Measurements from ENCODE around the gene ST8SIA5. TPM values are rescaled to one million over a fixed set of nuclear protein-coding genes. Genes with fewer than 3 reads are reported as not detected.

ST8SIA5 gene
- total RNA-seq, 1 experiment from 2014 or later: 5.4 TPM

DNA sequence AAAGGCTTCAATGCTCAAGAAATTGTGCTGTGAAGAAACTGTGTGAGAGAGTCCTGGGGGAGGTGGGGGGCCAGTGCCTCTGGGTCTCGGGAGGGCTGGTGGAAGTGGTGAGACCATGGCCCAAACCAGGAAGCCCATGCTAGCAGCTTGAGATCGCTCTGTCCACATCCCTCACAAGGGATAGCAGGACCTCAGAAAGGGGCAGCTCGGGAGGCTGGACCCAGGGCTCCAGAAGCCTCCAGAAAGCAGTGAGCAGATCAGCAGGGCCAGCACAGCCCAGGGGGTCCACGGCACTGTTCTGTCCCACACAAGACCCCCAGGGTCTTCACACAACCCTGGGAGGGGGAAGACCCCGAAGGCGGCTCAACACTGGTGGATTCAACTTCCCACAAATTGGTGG lies 24.1 kb downstream of the ST8SIA5 start (continued):
- TF ChIP-seq, protein P1, sequence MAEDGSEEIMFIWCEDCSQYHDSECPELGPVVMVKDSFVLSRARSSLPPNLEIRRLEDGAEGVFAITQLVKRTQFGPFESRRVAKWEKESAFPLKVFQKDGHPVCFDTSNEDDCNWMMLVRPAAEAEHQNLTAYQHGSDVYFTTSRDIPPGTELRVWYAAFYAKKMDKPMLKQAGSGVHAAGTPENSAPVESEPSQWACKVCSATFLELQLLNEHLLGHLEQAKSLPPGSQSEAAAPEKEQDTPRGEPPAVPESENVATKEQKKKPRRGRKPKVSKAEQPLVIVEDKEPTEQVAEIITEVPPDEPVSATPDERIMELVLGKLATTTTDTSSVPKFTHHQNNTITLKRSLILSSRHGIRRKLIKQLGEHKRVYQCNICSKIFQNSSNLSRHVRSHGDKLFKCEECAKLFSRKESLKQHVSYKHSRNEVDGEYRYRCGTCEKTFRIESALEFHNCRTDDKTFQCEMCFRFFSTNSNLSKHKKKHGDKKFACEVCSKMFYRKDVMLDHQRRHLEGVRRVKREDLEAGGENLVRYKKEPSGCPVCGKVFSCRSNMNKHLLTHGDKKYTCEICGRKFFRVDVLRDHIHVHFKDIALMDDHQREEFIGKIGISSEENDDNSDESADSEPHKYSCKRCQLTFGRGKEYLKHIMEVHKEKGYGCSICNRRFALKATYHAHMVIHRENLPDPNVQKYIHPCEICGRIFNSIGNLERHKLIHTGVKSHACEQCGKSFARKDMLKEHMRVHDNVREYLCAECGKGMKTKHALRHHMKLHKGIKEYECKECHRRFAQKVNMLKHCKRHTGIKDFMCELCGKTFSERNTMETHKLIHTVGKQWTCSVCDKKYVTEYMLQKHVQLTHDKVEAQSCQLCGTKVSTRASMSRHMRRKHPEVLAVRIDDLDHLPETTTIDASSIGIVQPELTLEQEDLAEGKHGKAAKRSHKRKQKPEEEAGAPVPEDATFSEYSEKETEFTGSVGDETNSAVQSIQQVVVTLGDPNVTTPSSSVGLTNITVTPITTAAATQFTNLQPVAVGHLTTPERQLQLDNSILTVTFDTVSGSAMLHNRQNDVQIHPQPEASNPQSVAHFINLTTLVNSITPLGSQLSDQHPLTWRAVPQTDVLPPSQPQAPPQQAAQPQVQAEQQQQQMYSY (CRISPR knock-in tag; IDR thresholded peaks at IDR 0.05): no peak
- TF ChIP-seq, protein P2, sequence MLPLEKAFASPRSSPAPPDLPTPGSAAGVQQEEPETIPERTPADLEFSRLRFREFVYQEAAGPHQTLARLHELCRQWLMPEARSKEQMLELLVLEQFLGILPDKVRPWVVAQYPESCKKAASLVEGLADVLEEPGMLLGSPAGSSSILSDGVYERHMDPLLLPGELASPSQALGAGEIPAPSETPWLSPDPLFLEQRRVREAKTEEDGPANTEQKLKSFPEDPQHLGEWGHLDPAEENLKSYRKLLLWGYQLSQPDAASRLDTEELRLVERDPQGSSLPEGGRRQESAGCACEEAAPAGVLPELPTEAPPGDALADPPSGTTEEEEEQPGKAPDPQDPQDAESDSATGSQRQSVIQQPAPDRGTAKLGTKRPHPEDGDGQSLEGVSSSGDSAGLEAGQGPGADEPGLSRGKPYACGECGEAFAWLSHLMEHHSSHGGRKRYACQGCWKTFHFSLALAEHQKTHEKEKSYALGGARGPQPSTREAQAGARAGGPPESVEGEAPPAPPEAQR (CRISPR knock-in tag; IDR thresholded peaks at IDR 0.05): no peak
- TF ChIP-seq JAZF1 (CRISPR knock-in tag; IDR thresholded peaks at IDR 0.05) (no peak), OVOL2 (CRISPR knock-in tag; IDR thresholded peaks at IDR 0.05; ENCODE audit: borderline replicate concordance) (no peak), FOXJ3 (CRISPR knock-in tag; IDR thresholded peaks at IDR 0.05; ENCODE audit: borderline replicate concordance) (no peak), ZNF263 (CRISPR knock-in tag; IDR thresholded peaks at IDR 0.05; ENCODE audit: low read depth) (no peak), CREM (CRISPR knock-in tag; IDR thresholded peaks at IDR 0.05) (no peak)
- TF ChIP-seq, protein P3, sequence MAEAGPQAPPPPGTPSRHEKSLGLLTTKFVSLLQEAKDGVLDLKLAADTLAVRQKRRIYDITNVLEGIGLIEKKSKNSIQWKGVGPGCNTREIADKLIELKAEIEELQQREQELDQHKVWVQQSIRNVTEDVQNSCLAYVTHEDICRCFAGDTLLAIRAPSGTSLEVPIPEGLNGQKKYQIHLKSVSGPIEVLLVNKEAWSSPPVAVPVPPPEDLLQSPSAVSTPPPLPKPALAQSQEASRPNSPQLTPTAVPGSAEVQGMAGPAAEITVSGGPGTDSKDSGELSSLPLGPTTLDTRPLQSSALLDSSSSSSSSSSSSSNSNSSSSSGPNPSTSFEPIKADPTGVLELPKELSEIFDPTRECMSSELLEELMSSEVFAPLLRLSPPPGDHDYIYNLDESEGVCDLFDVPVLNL (CRISPR knock-in tag; IDR thresholded peaks at IDR 0.05; ENCODE audit: borderline replicate concordance, low read depth): no peak
- TF ChIP-seq, protein P4, sequence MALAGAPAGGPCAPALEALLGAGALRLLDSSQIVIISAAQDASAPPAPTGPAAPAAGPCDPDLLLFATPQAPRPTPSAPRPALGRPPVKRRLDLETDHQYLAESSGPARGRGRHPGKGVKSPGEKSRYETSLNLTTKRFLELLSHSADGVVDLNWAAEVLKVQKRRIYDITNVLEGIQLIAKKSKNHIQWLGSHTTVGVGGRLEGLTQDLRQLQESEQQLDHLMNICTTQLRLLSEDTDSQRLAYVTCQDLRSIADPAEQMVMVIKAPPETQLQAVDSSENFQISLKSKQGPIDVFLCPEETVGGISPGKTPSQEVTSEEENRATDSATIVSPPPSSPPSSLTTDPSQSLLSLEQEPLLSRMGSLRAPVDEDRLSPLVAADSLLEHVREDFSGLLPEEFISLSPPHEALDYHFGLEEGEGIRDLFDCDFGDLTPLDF (CRISPR knock-in tag; IDR thresholded peaks at IDR 0.05): no peak
- TF ChIP-seq, protein P5, sequence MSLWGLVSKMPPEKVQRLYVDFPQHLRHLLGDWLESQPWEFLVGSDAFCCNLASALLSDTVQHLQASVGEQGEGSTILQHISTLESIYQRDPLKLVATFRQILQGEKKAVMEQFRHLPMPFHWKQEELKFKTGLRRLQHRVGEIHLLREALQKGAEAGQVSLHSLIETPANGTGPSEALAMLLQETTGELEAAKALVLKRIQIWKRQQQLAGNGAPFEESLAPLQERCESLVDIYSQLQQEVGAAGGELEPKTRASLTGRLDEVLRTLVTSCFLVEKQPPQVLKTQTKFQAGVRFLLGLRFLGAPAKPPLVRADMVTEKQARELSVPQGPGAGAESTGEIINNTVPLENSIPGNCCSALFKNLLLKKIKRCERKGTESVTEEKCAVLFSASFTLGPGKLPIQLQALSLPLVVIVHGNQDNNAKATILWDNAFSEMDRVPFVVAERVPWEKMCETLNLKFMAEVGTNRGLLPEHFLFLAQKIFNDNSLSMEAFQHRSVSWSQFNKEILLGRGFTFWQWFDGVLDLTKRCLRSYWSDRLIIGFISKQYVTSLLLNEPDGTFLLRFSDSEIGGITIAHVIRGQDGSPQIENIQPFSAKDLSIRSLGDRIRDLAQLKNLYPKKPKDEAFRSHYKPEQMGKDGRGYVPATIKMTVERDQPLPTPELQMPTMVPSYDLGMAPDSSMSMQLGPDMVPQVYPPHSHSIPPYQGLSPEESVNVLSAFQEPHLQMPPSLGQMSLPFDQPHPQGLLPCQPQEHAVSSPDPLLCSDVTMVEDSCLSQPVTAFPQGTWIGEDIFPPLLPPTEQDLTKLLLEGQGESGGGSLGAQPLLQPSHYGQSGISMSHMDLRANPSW (CRISPR knock-in tag; conservative IDR thresholded peaks at IDR 0.05; ENCODE audit: low read depth): no peak
- TF ChIP-seq, protein P6, sequence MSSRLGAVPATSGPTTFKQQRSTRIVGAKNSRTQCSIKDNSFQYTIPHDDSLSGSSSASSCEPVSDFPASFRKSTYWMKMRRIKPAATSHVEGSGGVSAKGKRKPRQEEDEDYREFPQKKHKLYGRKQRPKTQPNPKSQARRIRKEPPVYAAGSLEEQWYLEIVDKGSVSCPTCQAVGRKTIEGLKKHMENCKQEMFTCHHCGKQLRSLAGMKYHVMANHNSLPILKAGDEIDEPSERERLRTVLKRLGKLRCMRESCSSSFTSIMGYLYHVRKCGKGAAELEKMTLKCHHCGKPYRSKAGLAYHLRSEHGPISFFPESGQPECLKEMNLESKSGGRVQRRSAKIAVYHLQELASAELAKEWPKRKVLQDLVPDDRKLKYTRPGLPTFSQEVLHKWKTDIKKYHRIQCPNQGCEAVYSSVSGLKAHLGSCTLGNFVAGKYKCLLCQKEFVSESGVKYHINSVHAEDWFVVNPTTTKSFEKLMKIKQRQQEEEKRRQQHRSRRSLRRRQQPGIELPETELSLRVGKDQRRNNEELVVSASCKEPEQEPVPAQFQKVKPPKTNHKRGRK (CRISPR knock-in tag; IDR thresholded peaks at IDR 0.05; ENCODE audit: borderline replicate concordance): no peak

DNA sequence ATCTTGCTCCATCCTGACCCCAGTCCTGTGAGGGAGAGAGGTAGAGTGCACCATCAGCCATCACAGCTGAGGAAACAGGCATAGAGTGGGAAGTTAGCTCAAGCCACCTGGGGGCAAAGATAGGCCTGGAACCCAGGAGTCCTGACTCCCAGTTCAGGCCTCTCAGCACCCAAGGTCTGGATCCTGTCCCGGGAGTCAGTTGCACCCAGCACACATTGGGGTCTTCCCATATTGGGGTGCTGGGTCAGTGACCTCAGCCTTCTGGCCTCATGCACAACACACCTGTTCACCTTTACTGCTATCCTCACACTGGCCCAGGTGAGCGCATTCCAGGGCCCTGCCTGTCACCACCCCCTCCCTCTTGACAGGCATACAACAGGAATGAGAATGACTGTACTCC lies 24.7 kb downstream of the ST8SIA5 start:
- DNase-seq (ENCODE audit: low spot score): no peak
- H3K36me3 Mint-ChIP-seq: peaks cover 21% of the 10 kb centered on the region
- ATAC-seq: no peak
- H3K4me1 Mint-ChIP-seq: no peaks in the 10 kb centered on the region
- ChIA-PET CTCF (no interaction called here), POLR2A (no interaction called here)
- H3K4me3 Mint-ChIP-seq: no peak overlapping the region
- H3K27me3 Mint-ChIP-seq (ENCODE audit: low read depth): no peaks in the 10 kb centered on the region; the same call in 1 of the 2 replicates
- H3K9me3 Mint-ChIP-seq: peaks cover 32% of the 10 kb centered on the region
- H3K27ac Mint-ChIP-seq: no peak overlapping the region
- TF ChIP-seq GABPB1 (CRISPR knock-in tag; IDR thresholded peaks at IDR 0.05): no peak
- TF ChIP-seq, protein P4 (CRISPR knock-in tag; IDR thresholded peaks at IDR 0.05): no peak
- no peak for TF ChIP-seq NR2C2 (CRISPR knock-in tag; IDR thresholded peaks at IDR 0.05)
- TF ChIP-seq, protein P7, sequence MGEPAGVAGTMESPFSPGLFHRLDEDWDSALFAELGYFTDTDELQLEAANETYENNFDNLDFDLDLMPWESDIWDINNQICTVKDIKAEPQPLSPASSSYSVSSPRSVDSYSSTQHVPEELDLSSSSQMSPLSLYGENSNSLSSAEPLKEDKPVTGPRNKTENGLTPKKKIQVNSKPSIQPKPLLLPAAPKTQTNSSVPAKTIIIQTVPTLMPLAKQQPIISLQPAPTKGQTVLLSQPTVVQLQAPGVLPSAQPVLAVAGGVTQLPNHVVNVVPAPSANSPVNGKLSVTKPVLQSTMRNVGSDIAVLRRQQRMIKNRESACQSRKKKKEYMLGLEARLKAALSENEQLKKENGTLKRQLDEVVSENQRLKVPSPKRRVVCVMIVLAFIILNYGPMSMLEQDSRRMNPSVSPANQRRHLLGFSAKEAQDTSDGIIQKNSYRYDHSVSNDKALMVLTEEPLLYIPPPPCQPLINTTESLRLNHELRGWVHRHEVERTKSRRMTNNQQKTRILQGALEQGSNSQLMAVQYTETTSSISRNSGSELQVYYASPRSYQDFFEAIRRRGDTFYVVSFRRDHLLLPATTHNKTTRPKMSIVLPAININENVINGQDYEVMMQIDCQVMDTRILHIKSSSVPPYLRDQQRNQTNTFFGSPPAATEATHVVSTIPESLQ (CRISPR knock-in tag; IDR thresholded peaks at IDR 0.05): no peak
- no peak for TF ChIP-seq ZNF317 (CRISPR knock-in tag; IDR thresholded peaks at IDR 0.05; ENCODE audit: borderline replicate concordance, low read depth)
- no peak for TF ChIP-seq ZBTB21 (CRISPR knock-in tag; IDR thresholded peaks at IDR 0.05; ENCODE audit: borderline replicate concordance)
- TF ChIP-seq, protein P2 (CRISPR knock-in tag; IDR thresholded peaks at IDR 0.05): no peak
- TF ChIP-seq FOXJ3 (CRISPR knock-in tag; IDR thresholded peaks at IDR 0.05; ENCODE audit: borderline replicate concordance): no peak
- TF ChIP-seq JAZF1 (CRISPR knock-in tag; IDR thresholded peaks at IDR 0.05): no peak
- TF ChIP-seq, protein P8, sequence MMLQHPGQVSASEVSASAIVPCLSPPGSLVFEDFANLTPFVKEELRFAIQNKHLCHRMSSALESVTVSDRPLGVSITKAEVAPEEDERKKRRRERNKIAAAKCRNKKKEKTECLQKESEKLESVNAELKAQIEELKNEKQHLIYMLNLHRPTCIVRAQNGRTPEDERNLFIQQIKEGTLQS (CRISPR knock-in tag; conservative IDR thresholded peaks at IDR 0.05): no peak
